LoVo (cell line): Measurements from ENCODE around the gene LRBA.
"Not testable (repeated sequence)": the region's sequence is repeated elsewhere in the genome, so short reads cannot be mapped to it uniquely, and the experiment has no call there.

Experiments used
- DNase-seq: peaks from one replicate; pipeline ENCODE4 v3.0.0-alpha.2; 2016; ENCODE audit warnings: low spot score

Gene LRBA

GRCh38 chr4:150562751-150563150 lies 452.3 kb downstream of the LRBA start:
- no peak for DNase-seq

- DNase-seq: no peak
Measured at GRCh38 chr4:150562250-150562649, 452.8 kb downstream of the LRBA start.

GRCh38 chr4:150561143-150561737 lies 453.8 kb downstream of the LRBA start:
- DNase-seq: no peak

GRCh38 chr4:150557811-150558210 lies 457.3 kb downstream of the LRBA start:
- not testable (repeated sequence) for DNase-seq

- DNase-seq: no peak
Measured at GRCh38 chr4:150547154-150547838, 467.8 kb downstream of the LRBA start.

GRCh38 chr4:150546286-150546685 lies 468.8 kb downstream of the LRBA start:
- DNase-seq: no peak

GRCh38 chr4:150543042-150543441 lies 472.0 kb downstream of the LRBA start:
- no peak for DNase-seq

- DNase-seq: no peak
Measured at GRCh38 chr4:150541681-150542080, 473.4 kb downstream of the LRBA start.

- no peak for DNase-seq
Measured at GRCh38 chr4:150540959-150541360, 474.1 kb downstream of the LRBA start.

GRCh38 chr4:150540536-150540935 lies 474.5 kb downstream of the LRBA start:
- no peak for DNase-seq

GRCh38 chr4:150537911-150538310 lies 477.2 kb downstream of the LRBA start:
- DNase-seq: not testable (repeated sequence)

GRCh38 chr4:150534818-150535217 lies 480.3 kb downstream of the LRBA start:
- no peak for DNase-seq

GRCh38 chr4:150533673-150534072 lies 481.4 kb downstream of the LRBA start:
- DNase-seq: no peak

- no peak for DNase-seq
Measured at GRCh38 chr4:150525321-150525868, 489.7 kb downstream of the LRBA start.

GRCh38 chr4:150518559-150518958 lies 496.5 kb downstream of the LRBA start:
- no peak for DNase-seq

GRCh38 chr4:150515135-150515534 lies 499.9 kb downstream of the LRBA start:
- no peak for DNase-seq

GRCh38 chr4:150514709-150515108 lies 500.4 kb downstream of the LRBA start:
- no peak for DNase-seq

- no peak for DNase-seq
Measured at GRCh38 chr4:150510176-150510865, 504.8 kb downstream of the LRBA start.

- not testable (repeated sequence) for DNase-seq
Measured at GRCh38 chr4:150507656-150508055, 507.4 kb downstream of the LRBA start.

- DNase-seq: no peak
Measured at GRCh38 chr4:150501983-150502382, 513.1 kb downstream of the LRBA start.

GRCh38 chr4:150501009-150501727 lies 513.9 kb downstream of the LRBA start:
- DNase-seq: no peak

- no peak for DNase-seq
Measured at GRCh38 chr4:150497612-150498011, 517.5 kb downstream of the LRBA start.
